SJCRH30 (cell line): ENCODE data around the gene PREX1. TPM values are rescaled to one million over a fixed set of nuclear protein-coding genes. Genes with fewer than 3 reads are reported as not detected.

Source experiments
- DNase-seq, 2 experiments: peaks; one replicate each; pipeline ENCODE4 v3.0.0-alpha.2; 2015 to 2020
- H3K27ac ChIP-seq: fragments of 250-450 bp; sonication (Bioruptor Pico); 2 replicates; pipeline ENCODE4 v1.5.1; 2020; ENCODE audit warnings: mild to moderate bottlenecking, moderate library complexity
- H3K27me3 ChIP-seq: fragments of 250-450 bp; sonication (Bioruptor Pico); 2 replicates; pipeline ENCODE4 v1.5.1; 2020; ENCODE audit warnings: mild to moderate bottlenecking, moderate library complexity
- H3K36me3 ChIP-seq: fragments of 250-450 bp; sonication (Bioruptor Pico); 2 replicates; pipeline ENCODE4 v1.5.1; 2020; ENCODE audit warnings: mild to moderate bottlenecking, moderate library complexity
- H3K4me1 ChIP-seq: fragments of 250-450 bp; sonication (Bioruptor Pico); 2 replicates; pipeline ENCODE4 v1.5.1; 2020; ENCODE audit warnings: mild to moderate bottlenecking, moderate library complexity
- H3K4me3 ChIP-seq: fragments of 250-450 bp; sonication (Bioruptor Pico); 2 replicates; pipeline ENCODE4 v1.5.1; 2020; ENCODE audit warnings: mild to moderate bottlenecking, moderate library complexity
- H3K9me3 ChIP-seq: fragments of 250-450 bp; sonication (Bioruptor Pico); replicated peaks from 2 replicates; pipeline ENCODE4 v1.5.1; 2020; ENCODE audit warnings: mild to moderate bottlenecking, moderate library complexity
- total RNA-seq: library from RNA; depleted of rRNA; stranded (reverse); fragments of >200 nt; shearing (Covaris generic); gene quantifications from 2 replicates; pipeline ENCODE4 v1.2.3, GENCODE V29; 2014

Gene PREX1
- total RNA-seq, 1 experiment from 2014 or later: 88.9 TPM

DNA sequence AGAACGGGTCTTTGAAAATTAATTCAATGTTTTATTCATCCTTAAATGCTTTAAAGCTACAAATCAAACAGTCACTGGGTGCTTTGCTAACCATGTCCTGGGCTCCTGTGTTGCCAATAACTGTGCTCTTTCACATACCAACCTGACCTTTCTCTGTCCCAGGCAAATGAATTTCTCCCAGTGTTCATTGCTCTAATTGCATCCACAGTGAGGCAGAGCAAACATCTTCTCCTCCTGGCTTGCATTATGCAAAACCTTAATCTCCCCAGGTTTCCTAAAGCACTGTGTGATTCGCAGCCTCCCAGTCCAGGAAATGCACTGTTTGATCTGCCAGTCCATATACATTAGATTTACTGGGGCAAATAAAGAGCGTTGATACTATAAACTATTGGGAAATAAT lies 219.0 kb downstream of the PREX1 start:
- Histone ChIP-seq H3K4me3 (no peak overlapping the region), H3K36me3 (no peaks in the 10 kb centered on the region), H3K4me1 (peaks cover 30% of the 10 kb centered on the region), H3K27ac (no peak overlapping the region), H3K9me3 (no peaks in the 10 kb centered on the region), H3K27me3 (no peaks in the 10 kb centered on the region)
- no peak for DNase-seq

DNA sequence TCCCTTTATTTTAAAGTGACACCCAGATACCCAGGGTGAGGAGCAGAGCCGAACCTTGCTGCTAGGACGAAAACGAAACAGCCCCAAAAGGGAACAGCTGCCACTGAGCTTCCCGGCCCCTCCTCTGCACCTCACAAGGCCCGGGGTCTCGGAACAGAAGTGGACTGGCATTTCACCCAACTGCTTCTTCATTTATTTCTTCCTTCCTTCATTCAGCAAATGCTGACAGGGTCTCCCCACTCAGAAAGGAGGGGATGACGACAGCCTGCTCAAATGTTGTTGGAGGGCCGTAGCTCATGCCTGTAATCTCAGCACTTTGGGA lies 220.3 kb downstream of the PREX1 start:
- Histone ChIP-seq H3K4me3 (no peak overlapping the region), H3K9me3 (peaks cover under 1% of the 10 kb centered on the region; the same call in 1 of the 2 replicates), H3K27ac (no peak overlapping the region), H3K27me3 (no peaks in the 10 kb centered on the region), H3K4me1 (peaks cover 38% of the 10 kb centered on the region), H3K36me3 (no peaks in the 10 kb centered on the region)
- DNase-seq: no peak

DNA sequence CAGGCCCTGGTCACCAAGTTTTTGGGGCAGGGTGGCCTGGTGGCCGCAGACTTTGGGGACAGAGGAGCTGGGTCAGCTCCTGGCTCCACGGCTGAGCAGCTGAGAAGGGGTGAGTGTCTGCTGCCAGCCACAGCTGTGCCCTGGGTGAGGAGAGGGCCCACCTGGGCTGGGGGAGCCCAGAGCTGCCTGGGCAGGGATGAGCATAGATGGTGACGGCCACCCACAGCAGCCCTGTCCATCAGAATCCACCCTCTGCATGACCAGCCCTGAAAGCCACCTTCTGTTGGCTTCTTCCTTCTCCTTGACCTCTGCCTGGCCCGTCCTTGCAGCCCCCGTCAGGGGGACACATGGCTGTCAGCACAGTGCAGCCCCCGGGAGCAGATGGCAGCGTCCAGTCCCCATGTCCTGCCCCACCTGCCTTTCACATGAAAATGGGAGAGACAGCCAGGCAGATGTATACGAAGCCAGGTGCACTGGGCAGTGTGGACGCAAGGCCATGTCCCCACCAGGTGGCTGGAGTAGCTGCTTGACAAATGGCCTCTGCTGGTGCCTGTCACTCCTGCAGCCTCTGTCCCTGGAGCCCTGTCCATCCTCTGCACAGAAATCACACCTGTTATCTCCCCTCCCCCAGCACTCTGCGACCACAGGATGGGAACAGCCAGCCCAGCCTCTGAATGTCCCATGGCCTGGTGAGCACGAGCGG lies 220.8 kb downstream of the PREX1 start:
- peak in 1 of 2 experiments; percentile 64 for DNase-seq
- peaks cover 38% of the 10 kb centered on the region for H3K4me1 ChIP-seq
- H3K4me3 ChIP-seq: no peak overlapping the region
- H3K27me3 ChIP-seq: no peaks in the 10 kb centered on the region
- no peaks in the 10 kb centered on the region for H3K36me3 ChIP-seq
- H3K9me3 ChIP-seq: peaks cover 5% of the 10 kb centered on the region; the same call in 1 of the 2 replicates
- no peak overlapping the region for H3K27ac ChIP-seq

DNA sequence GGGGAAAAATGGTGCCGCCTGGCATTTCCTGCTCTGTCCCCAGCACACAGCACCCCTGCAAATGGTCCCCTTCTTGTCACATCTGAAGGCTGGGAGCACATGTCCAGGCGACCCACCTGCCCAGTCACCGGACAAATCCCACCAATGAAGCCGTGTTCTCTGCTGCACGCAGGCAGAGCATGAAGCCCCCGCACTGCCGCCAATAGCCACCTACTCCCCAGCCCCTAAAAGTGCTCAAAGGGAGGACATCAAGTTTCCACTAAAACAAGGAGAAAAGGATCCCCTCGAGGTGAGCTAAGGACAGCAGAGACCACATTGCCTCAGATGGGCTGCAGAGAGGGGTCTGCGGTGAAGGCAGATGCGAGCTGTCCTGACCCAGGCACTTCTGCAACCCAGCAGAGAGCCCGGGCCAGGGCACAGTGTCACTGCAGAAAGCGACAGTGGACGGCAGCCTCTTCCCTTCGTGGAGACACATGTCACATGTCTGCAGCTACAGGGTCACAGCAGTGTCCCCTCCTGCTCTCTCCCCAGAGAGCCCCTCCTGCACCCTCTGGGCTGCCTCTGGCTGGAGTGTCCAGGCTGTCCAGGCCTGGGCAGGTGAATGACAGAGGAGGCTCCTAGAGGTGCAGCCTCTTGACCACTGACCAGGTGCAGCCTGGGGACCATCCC lies 221.5 kb downstream of the PREX1 start:
- Histone ChIP-seq H3K4me3 (no peak overlapping the region), H3K27ac (no peak overlapping the region), H3K27me3 (no peaks in the 10 kb centered on the region), H3K4me1 (peaks cover 38% of the 10 kb centered on the region), H3K36me3 (no peaks in the 10 kb centered on the region), H3K9me3 (peaks cover 5% of the 10 kb centered on the region; the same call in 1 of the 2 replicates)
- no peak for DNase-seq

DNA sequence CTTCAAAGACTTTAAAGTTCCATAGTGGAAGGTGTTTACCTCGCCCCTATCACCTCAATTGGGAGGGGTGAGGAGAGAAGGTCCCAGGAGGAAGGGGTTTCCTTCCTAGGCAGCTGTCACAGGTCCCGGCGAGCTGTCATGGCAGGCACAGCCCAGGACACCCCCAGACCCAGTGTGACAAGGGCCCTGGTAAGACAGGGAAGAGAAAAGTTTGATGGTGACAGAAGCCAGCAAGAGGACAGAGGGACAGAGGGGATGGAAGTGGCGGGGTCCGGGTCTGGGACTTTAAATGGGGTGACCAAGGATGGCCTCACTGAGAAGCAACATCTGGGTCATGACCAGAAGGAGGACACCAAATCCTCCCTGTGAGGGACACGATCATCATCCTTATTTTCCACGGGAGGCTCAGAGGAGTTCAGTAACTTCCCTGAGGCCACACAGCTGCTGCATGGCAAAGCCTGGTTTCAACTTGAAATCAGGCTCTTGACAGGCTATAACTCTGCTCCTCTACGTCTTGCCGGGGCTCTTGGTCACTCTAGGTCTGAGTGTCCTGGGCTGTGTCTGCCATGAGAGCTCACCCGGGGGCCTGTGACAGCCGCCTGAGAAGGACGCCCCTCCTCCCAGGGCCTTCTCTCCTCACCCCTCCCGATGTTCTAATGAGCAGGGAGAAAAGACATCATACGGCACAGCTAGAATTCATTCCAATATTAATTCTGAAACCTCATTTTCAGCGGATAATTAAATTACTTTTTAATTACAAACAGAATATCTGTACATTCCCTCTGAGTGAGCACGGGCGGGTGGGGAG lies 222.2 kb downstream of the PREX1 start:
- H3K4me1 ChIP-seq: peaks cover 38% of the 10 kb centered on the region
- no peaks in the 10 kb centered on the region for H3K27me3 ChIP-seq
- no peaks in the 10 kb centered on the region for H3K36me3 ChIP-seq
- peaks cover 5% of the 10 kb centered on the region; the same call in 1 of the 2 replicates for H3K9me3 ChIP-seq
- no peak overlapping the region for H3K4me3 ChIP-seq
- no peak overlapping the region for H3K27ac ChIP-seq
- DNase-seq: peak in 1 of 2 experiments; percentile 4

DNA sequence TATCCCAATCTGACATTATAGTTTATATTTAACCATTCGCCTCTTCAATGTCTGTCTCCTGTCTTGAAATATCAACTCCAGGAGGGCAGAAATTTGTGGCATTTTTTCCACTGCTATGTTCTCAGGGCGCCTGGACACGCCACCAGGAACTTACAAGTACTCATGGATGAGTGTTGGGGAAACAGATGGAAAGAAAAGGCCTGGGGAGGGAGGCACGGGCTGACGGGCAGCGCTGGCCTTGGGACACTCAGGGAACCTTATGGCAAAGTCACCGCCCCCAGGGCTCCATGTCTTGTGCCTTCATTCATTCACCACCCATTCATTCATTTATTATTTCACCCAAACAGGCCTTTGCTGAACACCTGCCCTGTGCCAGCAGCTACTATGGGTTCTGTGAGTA lies 222.9 kb downstream of the PREX1 start:
- Histone ChIP-seq H3K4me3 (no peak overlapping the region), H3K9me3 (peaks cover 5% of the 10 kb centered on the region; the same call in 1 of the 2 replicates), H3K27ac (no peak overlapping the region), H3K27me3 (no peaks in the 10 kb centered on the region), H3K36me3 (no peaks in the 10 kb centered on the region), H3K4me1 (peaks cover 38% of the 10 kb centered on the region)
- DNase-seq: peak in 1 of 2 experiments; percentile 1

DNA sequence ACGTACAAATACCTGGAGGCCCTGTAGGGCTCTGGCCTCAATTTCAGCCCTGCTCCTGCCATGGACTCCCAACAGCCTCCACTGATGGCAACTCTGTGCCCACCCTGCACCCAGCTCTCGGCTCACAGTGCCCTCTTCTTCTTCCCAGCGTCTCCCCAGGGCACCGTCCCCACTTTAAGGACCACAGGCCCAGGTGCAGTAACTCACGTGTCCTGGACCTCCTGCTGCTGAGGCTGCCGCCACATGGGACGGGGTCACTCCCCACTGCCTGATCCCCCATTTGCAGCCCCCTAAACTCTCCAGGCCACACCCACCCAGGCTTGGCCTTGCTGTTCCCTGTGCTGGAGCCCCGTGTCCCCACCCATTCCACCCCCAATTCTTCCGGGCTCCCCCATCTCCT lies 223.4 kb downstream of the PREX1 start:
- no peaks in the 10 kb centered on the region for H3K27me3 ChIP-seq
- H3K4me1 ChIP-seq: peaks cover 38% of the 10 kb centered on the region
- DNase-seq: peak in 1 of 2 experiments; percentile 7
- H3K4me3 ChIP-seq: no peak overlapping the region
- H3K9me3 ChIP-seq: peaks cover 5% of the 10 kb centered on the region; the same call in 1 of the 2 replicates
- peak overlapping the region; percentile 65; the same call in 1 of the 2 replicates for H3K27ac ChIP-seq
- no peaks in the 10 kb centered on the region for H3K36me3 ChIP-seq

DNA sequence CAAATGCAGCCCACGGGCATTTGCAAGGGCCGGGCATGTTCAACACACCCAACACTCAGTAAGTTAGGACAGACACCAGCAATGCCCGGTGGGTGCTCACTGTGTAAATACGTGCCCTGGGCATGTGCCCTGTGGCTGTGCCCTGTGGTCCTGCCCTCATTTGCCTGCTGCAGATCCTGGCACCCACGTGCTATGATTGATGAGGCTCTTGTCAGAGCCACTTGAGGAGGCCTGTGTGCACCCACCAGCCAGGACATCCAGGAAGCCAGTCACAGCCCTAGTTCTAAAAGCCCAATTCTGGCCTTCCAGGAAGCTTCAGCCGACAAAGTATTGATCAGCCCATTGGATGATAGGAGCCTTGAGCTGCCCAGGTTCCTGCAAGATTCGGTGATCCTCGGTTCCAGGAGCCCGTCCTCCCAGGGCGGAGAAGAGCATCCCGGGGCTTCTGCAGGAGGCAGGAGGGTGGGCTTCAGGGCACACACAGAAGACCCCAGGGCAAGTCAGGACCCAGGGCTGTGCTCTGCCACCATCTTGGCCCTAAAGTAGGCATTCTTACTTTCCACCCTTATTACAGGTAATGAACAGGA lies 223.9 kb downstream of the PREX1 start:
- no peak for DNase-seq
- H3K4me3 ChIP-seq: no peak overlapping the region
- peaks cover 5% of the 10 kb centered on the region; the same call in 1 of the 2 replicates for H3K9me3 ChIP-seq
- peaks cover 38% of the 10 kb centered on the region for H3K4me1 ChIP-seq
- H3K27ac ChIP-seq: peak overlapping the region; percentile 65
- no peaks in the 10 kb centered on the region for H3K27me3 ChIP-seq
- H3K36me3 ChIP-seq: no peaks in the 10 kb centered on the region

DNA sequence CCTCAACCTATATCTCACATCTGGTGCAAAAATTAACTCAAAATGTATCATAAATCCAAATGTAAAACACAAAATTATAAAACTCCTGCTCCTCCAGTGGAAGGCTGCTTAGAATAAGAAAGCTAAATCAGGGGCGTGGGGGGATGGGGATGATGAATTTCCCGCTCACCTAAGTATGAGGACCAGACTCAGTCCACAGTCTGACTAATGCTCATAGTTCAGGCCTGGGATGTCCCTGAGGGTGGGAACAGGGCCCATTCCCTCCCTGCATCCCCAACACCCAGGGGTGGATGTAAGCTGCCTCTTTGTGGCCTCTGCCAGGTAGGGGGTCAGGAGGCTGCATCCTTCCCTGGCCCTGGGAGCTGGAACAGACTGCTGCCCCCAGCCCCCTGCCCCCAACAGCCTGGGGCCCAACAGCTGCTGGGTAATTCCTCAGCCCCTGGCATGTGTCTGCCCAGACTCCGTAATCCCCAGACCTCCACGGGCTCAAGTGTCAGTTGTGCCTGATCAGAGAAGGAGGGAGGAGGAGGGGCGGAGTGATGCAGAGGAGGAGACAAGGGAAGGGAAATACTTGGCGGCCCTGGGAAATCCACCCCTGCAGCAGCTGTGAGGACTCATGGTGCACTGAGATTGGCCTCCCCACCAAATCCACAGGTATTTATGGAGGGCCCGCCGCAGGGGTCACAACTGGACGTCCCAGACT lies 224.5 kb downstream of the PREX1 start:
- DNase-seq: peak; percentile 100
- Histone ChIP-seq H3K27ac (peak overlapping the region; percentile 65), H3K4me1 (peaks cover 38% of the 10 kb centered on the region), H3K36me3 (no peaks in the 10 kb centered on the region), H3K9me3 (peaks cover 5% of the 10 kb centered on the region; the same call in 1 of the 2 replicates), H3K4me3 (no peak overlapping the region), H3K27me3 (no peaks in the 10 kb centered on the region)

DNA sequence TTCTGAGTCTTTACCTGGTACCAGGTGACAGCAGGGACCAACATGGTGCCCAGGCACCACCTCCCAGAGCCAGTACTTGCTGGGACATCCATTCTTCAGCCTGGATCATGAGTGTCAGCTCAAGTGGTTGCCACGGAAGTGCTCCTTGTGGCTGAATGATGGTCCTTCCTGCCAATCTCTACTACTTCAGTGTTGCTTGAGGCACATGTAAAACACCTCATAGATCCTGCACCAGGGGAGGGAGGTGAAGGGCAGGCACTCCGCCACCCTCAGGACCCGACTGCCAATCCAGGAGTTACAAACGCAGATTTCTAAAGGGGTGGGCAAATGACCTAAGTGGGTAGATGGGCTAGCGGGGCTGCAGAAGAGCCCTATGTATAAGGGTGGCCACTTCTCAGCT lies 226.0 kb downstream of the PREX1 start:
- no peaks in the 10 kb centered on the region for H3K36me3 ChIP-seq
- H3K27me3 ChIP-seq: no peaks in the 10 kb centered on the region
- peaks cover 5% of the 10 kb centered on the region; the same call in 1 of the 2 replicates for H3K9me3 ChIP-seq
- H3K4me3 ChIP-seq: no peak overlapping the region
- no peak overlapping the region for H3K27ac ChIP-seq
- peaks cover 27% of the 10 kb centered on the region for H3K4me1 ChIP-seq
- peak in 1 of 2 experiments; percentile 2 for DNase-seq

DNA sequence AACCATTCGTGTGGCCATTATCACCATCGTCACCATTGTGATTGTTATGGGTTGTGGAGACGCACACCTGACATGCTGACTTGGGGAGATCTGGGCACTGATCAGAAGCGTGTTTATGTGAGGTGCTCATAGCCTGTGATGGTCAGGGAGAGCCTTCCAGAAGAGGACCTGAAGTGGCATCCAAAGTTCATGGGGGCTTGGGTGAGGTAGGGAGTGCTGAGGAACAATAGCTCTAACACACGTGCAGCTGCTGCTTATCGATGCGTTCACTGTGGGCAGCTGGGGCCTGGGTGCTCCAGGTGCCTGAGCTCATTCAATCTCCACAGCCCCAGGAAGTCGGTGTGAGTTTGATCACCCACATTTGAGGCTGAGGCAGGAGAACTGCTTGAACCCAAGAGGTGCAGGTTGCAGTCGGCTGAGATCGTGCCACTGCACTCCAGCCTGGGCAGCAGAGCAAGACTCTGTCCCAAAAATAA lies 227.3 kb downstream of the PREX1 start:
- Histone ChIP-seq H3K4me1 (peaks cover 33% of the 10 kb centered on the region), H3K27me3 (no peaks in the 10 kb centered on the region), H3K4me3 (no peak overlapping the region), H3K36me3 (no peaks in the 10 kb centered on the region), H3K27ac (no peak overlapping the region), H3K9me3 (peaks cover 5% of the 10 kb centered on the region; the same call in 1 of the 2 replicates)
- DNase-seq: peak; percentile 35 to 58

DNA sequence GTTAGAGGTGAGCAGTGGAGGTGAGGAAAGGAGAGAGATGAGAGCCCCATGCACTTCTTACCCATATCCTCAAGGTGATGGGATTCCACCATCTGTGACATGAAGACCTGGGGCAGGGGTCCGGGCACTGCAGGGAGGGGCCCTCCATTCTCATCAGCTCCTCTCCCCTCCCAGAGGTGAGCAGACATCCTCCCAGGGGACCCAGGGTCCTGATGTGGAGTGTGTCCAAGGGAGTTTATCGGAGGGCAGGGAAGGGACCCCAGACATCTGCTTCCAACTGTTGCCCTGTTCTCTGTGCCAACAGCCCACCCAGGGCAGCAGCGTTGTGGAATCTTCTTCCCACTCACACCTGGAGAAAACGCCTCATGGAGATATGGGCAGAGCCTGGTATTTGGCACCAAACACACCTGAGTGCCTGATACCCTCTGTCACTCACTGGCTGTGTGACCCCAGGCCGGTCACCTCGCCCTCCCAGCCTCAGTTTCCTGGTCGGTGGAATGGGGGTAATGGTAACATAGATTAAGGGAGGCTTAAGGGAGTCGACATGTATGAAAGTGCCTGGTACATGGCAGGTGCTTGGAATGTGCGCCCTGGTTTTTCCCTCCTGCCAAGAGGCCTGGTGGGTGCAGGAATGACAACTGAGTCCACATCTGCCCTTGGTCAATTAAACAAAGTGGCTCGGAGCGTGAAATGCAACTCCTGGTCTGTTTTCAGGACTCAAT lies 227.9 kb downstream of the PREX1 start:
- Histone ChIP-seq H3K9me3 (peaks cover 5% of the 10 kb centered on the region; the same call in 1 of the 2 replicates), H3K27me3 (no peaks in the 10 kb centered on the region), H3K36me3 (no peaks in the 10 kb centered on the region), H3K27ac (no peak overlapping the region), H3K4me1 (peaks cover 30% of the 10 kb centered on the region), H3K4me3 (no peak overlapping the region)
- peak in 1 of 2 experiments; percentile 2 for DNase-seq

DNA sequence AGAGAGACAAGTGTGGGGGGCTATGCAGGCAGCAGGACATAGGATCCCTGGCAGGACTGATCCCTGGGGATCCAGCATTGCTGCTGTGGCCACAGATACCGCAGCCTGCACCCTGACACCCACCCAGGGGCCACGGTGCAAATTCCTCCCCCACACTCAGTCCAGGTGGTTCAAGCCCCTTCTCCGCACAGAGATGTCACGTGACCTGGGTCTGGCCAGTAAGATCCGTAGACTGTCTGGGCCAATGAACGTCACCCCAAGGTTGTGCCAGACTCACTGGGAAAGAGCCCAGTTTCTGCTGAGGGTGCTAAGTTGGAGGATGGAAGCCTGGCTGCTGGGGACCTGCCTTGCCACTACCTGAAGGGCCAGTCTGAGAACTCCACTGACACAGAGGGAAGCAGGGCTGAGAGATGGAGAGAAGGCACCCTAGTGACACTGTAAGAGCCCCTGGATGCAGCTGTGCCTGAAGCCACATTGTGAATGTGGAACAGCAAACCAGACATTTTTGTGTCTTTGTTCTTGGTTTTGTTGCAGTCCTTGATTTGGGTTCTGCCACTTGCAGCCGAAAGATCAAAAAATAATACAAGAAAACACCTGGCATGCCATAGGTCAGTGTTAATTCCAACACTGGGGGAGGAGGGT lies 228.6 kb downstream of the PREX1 start:
- Histone ChIP-seq H3K36me3 (no peaks in the 10 kb centered on the region), H3K27me3 (no peaks in the 10 kb centered on the region), H3K4me1 (peaks cover 26% of the 10 kb centered on the region), H3K27ac (no peak overlapping the region), H3K4me3 (no peak overlapping the region), H3K9me3 (peaks cover 5% of the 10 kb centered on the region; the same call in 1 of the 2 replicates)
- DNase-seq: no peak
